H1 (cell line): ENCODE results near the gene MDM4. TPM values are rescaled to one million over a fixed set of nuclear protein-coding genes. Genes with fewer than 3 reads are reported as not detected.
A peak's percentile ranks its signal among the peaks of the same experiment; 100 is the strongest.

Source experiments
- CTCF ChIA-PET: fragments of 300-600 bp; sonication (Branson Sonifier 250); formaldehyde crosslinking; loops from one replicate; lab custom pipeline; 2021; ENCODE audit not compliant: partially characterized antibody; lab: Charles Lee
- POLR2A ChIA-PET: fragments of 300-600 bp; sonication (Branson Sonifier 250); formaldehyde crosslinking; loops from one replicate; lab custom pipeline; 2021; ENCODE audit warnings: inconsistent platforms; ENCODE audit not compliant: partially characterized antibody; lab: Charles Lee
- DNase-seq, 2 experiments: peaks; one replicate each; pipeline versions ENCODE4 v3.0.0 to v3.0.0-alpha.2; 2010 to 2022; ENCODE audit warnings: low spot score in 2 of 2, low read depth in 1 of 2, mixed read lengths in 1 of 2
- FAIRE-seq: peaks from 2 replicates; lab custom pipeline; 2011; peaks lifted over from hg19 to GRCh38; lab: Jason Lieb, UNC
- H2AFZ ChIP-seq: 2 replicates; pipeline ENCODE4 v1.8.1; 2012; ENCODE audit warnings: low read length, inconsistent platforms
- H2AK5ac ChIP-seq: 2 replicates; pipeline ENCODE4 v1.6.1; 2013; ENCODE audit warnings: low read depth, low read length
- H2BK120ac ChIP-seq: replicated peaks from 2 replicates; pipeline ENCODE3; 2013; ENCODE audit warnings: low read depth, low read length, inconsistent platforms
- H2BK12ac ChIP-seq: 2 replicates; pipeline ENCODE4 v1.6.1; 2013; ENCODE audit warnings: low read depth, low read length
- H2BK15ac ChIP-seq: 2 replicates; pipeline ENCODE4 v1.6.1; 2013; ENCODE audit warnings: low read length
- H2BK20ac ChIP-seq: 2 replicates; pipeline ENCODE4 v1.6.1; 2013; ENCODE audit warnings: low read length
- H2BK5ac ChIP-seq: 2 replicates; pipeline ENCODE4 v1.6.1; 2013; ENCODE audit warnings: low read depth, low read length
- H3K14ac ChIP-seq: 2 replicates; pipeline ENCODE4 v1.6.1; 2013; ENCODE audit warnings: inconsistent platforms; ENCODE audit not compliant: insufficient read length
- H3K18ac ChIP-seq: 2 replicates; pipeline ENCODE4 v1.6.1; 2013; ENCODE audit warnings: low read length; ENCODE audit errors: extremely low read depth
- H3K23ac ChIP-seq: 2 replicates; pipeline ENCODE4 v1.6.1; 2013; ENCODE audit warnings: inconsistent platforms; ENCODE audit not compliant: insufficient read length
- H3K23me2 ChIP-seq: 2 replicates; pipeline ENCODE4 v1.6.1; 2013; ENCODE audit warnings: low read depth, low read length
- H3K27ac ChIP-seq: 2 replicates; pipeline ENCODE4 v1.6.1; 2011; ENCODE audit warnings: low read depth, low read length, inconsistent platforms
- H3K27me3 ChIP-seq, 4 experiments: replicated peaks in 1 of 4; 1 replicate in 1 of 4; 2 replicates in 3 of 4; pipeline versions ENCODE4 v1.6.1 to v1.8.1; 2011 to 2013; ENCODE audit warnings: low read length in 3 of 4, mild to moderate bottlenecking in 3 of 4, inconsistent platforms in 2 of 4, mixed read lengths in 2 of 4, moderate library complexity in 1 of 4; ENCODE audit not compliant: control insufficient read depth in 3 of 4, insufficient read depth in 3 of 4; ENCODE audit errors: extremely low read depth in 1 of 4
- H3K36me3 ChIP-seq, 4 experiments: 2 replicates each; pipeline versions ENCODE4 v1.6.1 to v1.8.1; 2011 to 2013; ENCODE audit warnings: mild to moderate bottlenecking in 4 of 4, low read length in 3 of 4, moderate library complexity in 2 of 4, control low read depth in 1 of 4, inconsistent platforms in 1 of 4; ENCODE audit not compliant: insufficient read depth in 4 of 4, control insufficient read depth in 2 of 4
- H3K4ac ChIP-seq: replicated peaks from 2 replicates; pipeline ENCODE3; 2013; ENCODE audit warnings: low read length, low read depth, mixed read lengths, inconsistent platforms; ENCODE audit not compliant: insufficient read length
- H3K4me1 ChIP-seq, 4 experiments: replicated peaks in 1 of 4; 1 replicate in 1 of 4; 2 replicates in 3 of 4; pipeline versions ENCODE4 v1.6.1 to v1.8.1; 2011 to 2013; ENCODE audit warnings: low read length in 3 of 4, inconsistent platforms in 2 of 4, mixed read lengths in 1 of 4; ENCODE audit not compliant: insufficient read depth in 4 of 4, control insufficient read depth in 3 of 4
- H3K4me2 ChIP-seq, 2 experiments: 2 replicates each; pipeline versions ENCODE4 v1.6.1 to v1.8.1; 2011 to 2013; ENCODE audit warnings: low read depth in 2 of 2, low read length in 2 of 2, control low read depth in 1 of 2, inconsistent platforms in 1 of 2, mild to moderate bottlenecking in 1 of 2; ENCODE audit not compliant: insufficient read depth in 1 of 2
- H3K4me3 ChIP-seq, 4 experiments: fragments of 200-600, 300-600 bp in 1 of 4; sonication (generic), shearing (Covaris generic), sonication (Bioruptor Twin) in 1 of 4; 2 replicates each; pipeline versions ENCODE4 v1.5.1 to v1.8.1; 2011 to 2016; ENCODE audit warnings: low read length in 4 of 4, low read depth in 3 of 4, control low read depth in 2 of 4, inconsistent platforms in 2 of 4, mild to moderate bottlenecking in 2 of 4, mixed read lengths in 1 of 4, moderate library complexity in 1 of 4; ENCODE audit not compliant: insufficient read depth in 2 of 4; ENCODE audit errors: extremely low read depth in 1 of 4
- H3K56ac ChIP-seq: replicated peaks from 2 replicates; pipeline ENCODE3; 2013; ENCODE audit warnings: low read depth, mild to moderate bottlenecking, mixed read lengths, low read length, inconsistent platforms; ENCODE audit not compliant: insufficient read length
- H3K79me1 ChIP-seq: 2 replicates; pipeline ENCODE4 v1.6.1; 2013; ENCODE audit warnings: low read depth, low read length, control low read depth
- H3K79me2 ChIP-seq, 2 experiments: 2 replicates each; pipeline versions ENCODE4 v1.6.1 to v1.8.1; 2012 to 2013; ENCODE audit warnings: low read length in 2 of 2, mild to moderate bottlenecking in 2 of 2, inconsistent platforms in 1 of 2; ENCODE audit not compliant: insufficient read depth in 2 of 2, control insufficient read depth in 1 of 2
- H3K9ac ChIP-seq, 4 experiments: replicated peaks in 1 of 4; 1 replicate in 1 of 4; 2 replicates in 3 of 4; pipeline versions ENCODE4 v1.6.1 to v1.8.1; 2011 to 2013; ENCODE audit warnings: low read depth in 3 of 4, low read length in 3 of 4, control low read depth in 2 of 4, mild to moderate bottlenecking in 2 of 4, moderate library complexity in 2 of 4, inconsistent platforms in 1 of 4; ENCODE audit errors: extremely low read depth in 1 of 4
- H3K9me3 ChIP-seq, 2 experiments: 2 replicates each; pipeline versions ENCODE4 v1.6.1 to v1.8.1; 2012 to 2013; ENCODE audit warnings: mild to moderate bottlenecking in 2 of 2, moderate library complexity in 2 of 2, control low read depth in 1 of 2, inconsistent platforms in 1 of 2, low read depth in 1 of 2, low read length in 1 of 2, mixed read lengths in 1 of 2; ENCODE audit not compliant: insufficient read depth in 2 of 2
- H4K20me1 ChIP-seq, 2 experiments: replicated peaks in 1 of 2; 2 replicates each; pipeline versions ENCODE3 to v1.8.1; 2011 to 2013; ENCODE audit warnings: inconsistent platforms in 2 of 2, low read length in 2 of 2, mild to moderate bottlenecking in 1 of 2; ENCODE audit not compliant: insufficient read depth in 2 of 2, control insufficient read depth in 1 of 2
- H4K5ac ChIP-seq: 2 replicates; pipeline ENCODE4 v1.6.1; 2013; ENCODE audit warnings: low read length, low read depth, mixed read lengths, inconsistent platforms; ENCODE audit not compliant: insufficient read length
- H4K8ac ChIP-seq: 2 replicates; pipeline ENCODE4 v1.8.0; 2013; ENCODE audit warnings: mild to moderate bottlenecking, moderate library complexity, low read length, inconsistent platforms; ENCODE audit not compliant: insufficient read depth; ENCODE audit errors: extremely low read depth
- H4K91ac ChIP-seq: replicated peaks from 2 replicates; pipeline ENCODE3; 2013; ENCODE audit warnings: low read length, mixed read lengths, inconsistent platforms; ENCODE audit not compliant: insufficient read length
- ASH2L ChIP-seq: fragments of 200-600, 300-600 bp; sonication (generic); IDR thresholded peaks from one replicate; pipeline ENCODE4 v1.7.1; 2017; ENCODE audit warnings: low read length
- CTBP2 ChIP-seq: IDR thresholded peaks from 2 replicates; pipeline ENCODE4 v1.7.0; 2011; ENCODE audit warnings: borderline replicate concordance, mild to moderate bottlenecking, moderate library complexity, mixed read lengths, low read length; ENCODE audit not compliant: insufficient read depth, insufficient read length
- EP300 ChIP-seq, 2 experiments: IDR thresholded peaks; 1 replicate in 1 of 2; 2 replicates in 1 of 2; pipeline ENCODE4 v1.6.1; 2011 to 2012; ENCODE audit warnings: low read depth in 2 of 2, low read length in 2 of 2, mild to moderate bottlenecking in 2 of 2, borderline replicate concordance in 1 of 2, inconsistent platforms in 1 of 2, moderate library complexity in 1 of 2
- HDAC2 ChIP-seq, 2 experiments: fragments of 300-600 bp in 1 of 2; sonication (generic) in 1 of 2; IDR thresholded peaks; 2 replicates each; pipeline ENCODE4 v1.6.1; 2011 to 2012; ENCODE audit warnings: low read depth in 2 of 2, low read length in 2 of 2, mild to moderate bottlenecking in 2 of 2, moderate library complexity in 2 of 2, borderline replicate concordance in 1 of 2, inconsistent platforms in 1 of 2
- KDM1A ChIP-seq: fragments of 200-600, 300-600 bp; sonication (generic); IDR thresholded peaks from 2 replicates; pipeline ENCODE4 v1.7.1; 2016; ENCODE audit warnings: mild to moderate bottlenecking, low read length, borderline replicate concordance
- RAD21 ChIP-seq, 2 experiments: IDR thresholded peaks in 1 of 2; conservative IDR thresholded peaks in 1 of 2; 2 replicates each; pipeline ENCODE4 v1.6.1; 2011; ENCODE audit warnings: low read depth in 2 of 2, low read length in 2 of 2, improper control_type of control experiment in 1 of 2, inconsistent platforms in 1 of 2, mild to moderate bottlenecking in 1 of 2, moderate library complexity in 1 of 2
- RFX5 ChIP-seq: IDR thresholded peaks from 2 replicates; pipeline ENCODE4 v1.6.1; 2011; ENCODE audit warnings: low read depth, low read length, improper control_type of control experiment, borderline replicate concordance
- SAP30 ChIP-seq: fragments of 300-600 bp; sonication (generic); IDR thresholded peaks from 2 replicates; pipeline ENCODE4 v1.7.1; 2012; ENCODE audit warnings: low read length, moderate library complexity, mild to moderate bottlenecking, inconsistent platforms; ENCODE audit not compliant: insufficient read depth, insufficient replicate concordance
- SIN3A ChIP-seq, 2 experiments: IDR thresholded peaks in 1 of 2; conservative IDR thresholded peaks in 1 of 2; 2 replicates each; pipeline ENCODE4 v1.6.1; 2011 to 2012; ENCODE audit warnings: low read length in 2 of 2, improper control_type of control experiment in 1 of 2, low read depth in 1 of 2, mild to moderate bottlenecking in 1 of 2
- SRF ChIP-seq: IDR thresholded peaks from 2 replicates; pipeline ENCODE4 v1.6.1; 2011; ENCODE audit warnings: mild to moderate bottlenecking, low read depth, low read length, moderate library complexity
- WGBS, 2 experiments: shearing (Covaris generic) in 1 of 2; methylation state at CpG; one replicate each; pipeline versions ENCODE4 v1.1.6 to v1.1.7; 2013 to 2015; ENCODE audit warnings: low lambda C conversion rate in 2 of 2, mixed read lengths in 2 of 2, inconsistent platforms in 1 of 2, low coverage in 1 of 2, missing lambda C conversion rate in 1 of 2; ENCODE audit not compliant: insufficient replicate concordance in 2 of 2, insufficient coverage in 1 of 2, insufficient read length in 1 of 2; ENCODE audit errors: extremely low coverage in 1 of 2, missing lambda C conversion rate in 1 of 2; 5-methylcytosine and 5-hydroxymethylcytosine counted together
- polyA plus RNA-seq, 7 experiments: library from polyadenylated mRNA; depleted of rRNA in 3 of 7; stranded (reverse) in 5 of 7; unstranded in 2 of 7; fragments of >200 nt in 5 of 7; fragments of 200-250 nt in 2 of 7; gene quantifications; 1 replicate in 5 of 7; 2 replicates in 1 of 7; 4 replicates in 1 of 7; pipeline versions ENCODE4 v1.2.1 to v1.2.3, GENCODE V29; 2011 to 2013; ENCODE audit warnings: missing spikeins in 2 of 7, mixed read lengths in 2 of 7
- total RNA-seq: library from RNA; stranded (reverse); fragmentation: NEBNext Ultra II Directional; extraction: Animal tissue kit (Norgen Biotek cat#: 25700); gene quantifications from 2 replicates; pipeline ENCODE4 v1.2.1, GENCODE V29; 2021
- TF ChIP-seq, protein P1 (sequence below): IDR thresholded peaks from 2 replicates; pipeline ENCODE4 v1.6.1; 2012; ENCODE audit warnings: inconsistent platforms

The MDM4 gene
- total and polyA plus RNA-seq, 2 of the 8 experiments (the other 6 are each of a cell fraction or from before 2014, with no cell fraction given), result 10.8 to 84.9 TPM

DNA sequence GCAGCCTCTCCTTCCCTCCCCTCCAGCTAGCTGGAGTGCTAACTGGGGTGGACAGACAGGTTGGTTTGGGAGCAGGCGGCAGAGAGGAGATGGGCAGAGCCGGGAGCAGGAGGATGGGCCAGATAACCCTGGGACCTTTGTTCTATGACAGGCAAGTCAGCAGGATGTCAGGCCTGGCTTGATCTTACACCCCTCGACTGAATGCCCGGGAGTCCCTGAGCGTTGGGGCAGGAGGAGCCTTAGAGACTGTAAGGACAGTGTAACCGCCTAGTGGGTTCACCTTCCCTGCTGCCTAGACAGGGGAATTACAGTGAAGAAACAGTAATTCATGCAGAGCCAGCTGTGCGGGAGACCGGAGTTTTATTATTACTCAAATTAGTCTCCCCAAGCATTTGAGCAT, 60.2 kb downstream of the MDM4 start:
- peaks cover 0 to 4% of the 10 kb centered on the region in 2 experiments for H4K20me1 ChIP-seq
- H3K79me1 ChIP-seq, result no peaks in the 10 kb centered on the region
- no peak overlapping the region for H4K5ac ChIP-seq
- H3K23ac ChIP-seq, result no peak overlapping the region
- H3K36me3 ChIP-seq, result no peaks in the 10 kb centered on the region
- TF ChIP-seq SIN3A (conservative IDR thresholded peaks at IDR 0.05 in 1 of 2, IDR thresholded peaks at IDR 0.05 in 1 of 2; ENCODE audit: low read depth in 1 of 2, low read length in 2 of 2) (peak in 1 of 2 experiments; percentile 53; a peak in 1 of 4 replicates), KDM1A (no peak), CTBP2 (peak; percentile 58), SAP30 (peak; percentile 31), ASH2L (peak; percentile 52), RAD21 (IDR thresholded peaks at IDR 0.05 in 1 of 2, conservative IDR thresholded peaks at IDR 0.05 in 1 of 2; ENCODE audit: low read depth in 2 of 2, low read length in 2 of 2) (peak in 1 of 2 experiments; percentile 6; a peak in 1 of 4 replicates), SRF (no peak), HDAC2 (IDR thresholded peaks at IDR 0.05; ENCODE audit: borderline replicate concordance in 1 of 2, low read depth in 2 of 2, low read length in 2 of 2) (peak in 1 of 2 experiments; percentile 49; a peak in 1 of 4 replicates), RFX5 (no peak), EP300 (IDR thresholded peaks at IDR 0.05; ENCODE audit: borderline replicate concordance in 1 of 2, low read depth in 2 of 2, low read length in 2 of 2) (no peak)
- TF ChIP-seq, protein P1, sequence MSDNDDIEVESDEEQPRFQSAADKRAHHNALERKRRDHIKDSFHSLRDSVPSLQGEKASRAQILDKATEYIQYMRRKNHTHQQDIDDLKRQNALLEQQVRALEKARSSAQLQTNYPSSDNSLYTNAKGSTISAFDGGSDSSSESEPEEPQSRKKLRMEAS, result peak; percentile 6; the same call in 1 of the 2 replicates
- no peak overlapping the region for H2AK5ac ChIP-seq
- peak overlapping the region; percentile 22 for H4K91ac ChIP-seq
- no peak overlapping the region for H3K27ac ChIP-seq
- no peak overlapping the region for H4K8ac ChIP-seq
- peak overlapping the region; percentile 55 to 64; a peak in 3 of 4 replicates for H3K4me2 ChIP-seq
- peak overlapping the region; percentile 74; the same call in 1 of the 2 replicates for H2BK5ac ChIP-seq
- CTCF ChIA-PET, result interaction anchor here (0.9 to 28.0 kb wide), 10 partner anchors 9 to 232 kb away, joined by 3 to 397 read pairs (median 6); no protein-coding TSS in a partner anchor
- POLR2A ChIA-PET, result no interaction called here
- no peaks in the 10 kb centered on the region for H3K9me3 ChIP-seq
- H2BK12ac ChIP-seq, result no peak overlapping the region; the same call in 1 of the 2 replicates
- WGBS, 2 experiments, result 9% methylated on average over 8 of the region's 8 CpGs; no CpG with 5 or more reads in 1 of the 2 experiments
- peaks cover 28 to 55% (median 39%) of the 10 kb centered on the region in 4 experiments for H3K4me1 ChIP-seq
- H2BK15ac ChIP-seq, result no peak overlapping the region
- peaks cover 0 to 12% (median 4%) of the 10 kb centered on the region in 4 experiments; a peak in 3 of 7 replicates for H3K27me3 ChIP-seq
- no peak overlapping the region for H3K4ac ChIP-seq
- H2BK120ac ChIP-seq, result no peak overlapping the region
- FAIRE-seq (no peak), DNase-seq (no peak)
- H2AFZ ChIP-seq, result no peak overlapping the region
- H3K9ac ChIP-seq, result no peak overlapping the region
- H3K18ac ChIP-seq, result peak overlapping the region; percentile 53
- H3K4me3 ChIP-seq, result peak overlapping the region in 3 of 4 experiments; percentile 7 to 23 (median 7); a peak in 3 of 8 replicates
- no peak overlapping the region for H3K56ac ChIP-seq
- no peaks in the 10 kb centered on the region for H3K23me2 ChIP-seq
- H3K14ac ChIP-seq, result no peak overlapping the region
- H2BK20ac ChIP-seq, result no peak overlapping the region
- no peaks in the 10 kb centered on the region for H3K79me2 ChIP-seq
